CD8-positive, alpha-beta memory T cell (primary cell): Measurements from ENCODE around the gene FBN1. TPM values are rescaled to one million over a fixed set of nuclear protein-coding genes. Genes with fewer than 3 reads are reported as not detected.

ENCODE experiments used
- CTCF ChIA-PET: fragments of 350-600 bp; sonication (Branson Sonifier 250); formaldehyde crosslinking; loops from one replicate; lab custom pipeline; 2021; ENCODE audit warnings: antibody characterized with exemption; lab: Charles Lee
- POLR2A ChIA-PET: fragments of 350-600 bp; sonication (Branson Sonifier 250); formaldehyde crosslinking; loops from one replicate; lab custom pipeline; 2021; ENCODE audit warnings: antibody characterized with exemption; lab: Charles Lee
- DNase-seq, 5 donors: peaks; one replicate each; pipeline versions ENCODE4 v3.0.0 to v3.0.0-alpha.2; 2020 to 2022; ENCODE audit warnings: mixed read lengths in 1 of 5
- H3K27ac ChIP-seq: one replicate; pipeline ENCODE4 v1.7.0; 2013; ENCODE audit warnings: low read depth, mild to moderate bottlenecking, low read length, moderate library complexity
- H3K27me3 ChIP-seq: 2 replicates; pipeline ENCODE4 v1.7.0; 2013; ENCODE audit warnings: low read length, mild to moderate bottlenecking; ENCODE audit not compliant: insufficient read depth, poor library complexity, severe bottlenecking
- H3K36me3 ChIP-seq: 2 replicates; pipeline ENCODE4 v1.7.0; 2013; ENCODE audit warnings: mild to moderate bottlenecking, low read length, moderate library complexity; ENCODE audit not compliant: insufficient read depth
- H3K4me1 ChIP-seq: 2 replicates; pipeline ENCODE4 v1.7.0; 2013; ENCODE audit warnings: mild to moderate bottlenecking, low read length, moderate library complexity; ENCODE audit not compliant: insufficient read depth
- H3K4me3 ChIP-seq: 2 replicates; pipeline ENCODE4 v1.7.0; 2013; ENCODE audit warnings: mild to moderate bottlenecking, low read length
- H3K9me3 ChIP-seq: 2 replicates; pipeline ENCODE4 v1.7.0; 2013; ENCODE audit warnings: mild to moderate bottlenecking, low read length
- H3K27ac Mint-ChIP-seq, 8 donors: one replicate each; pipeline ENCODE4 v1.8.0; 2020 to 2021; ENCODE audit warnings: mixed read lengths in 8 of 8, mild to moderate bottlenecking in 6 of 8, inconsistent platforms in 3 of 8, moderate library complexity in 3 of 8
- H3K27me3 Mint-ChIP-seq, 2 donors: one replicate each; pipeline ENCODE4 v1.8.0; 2020 to 2021; ENCODE audit warnings: mixed read lengths in 2 of 2, mild to moderate bottlenecking in 1 of 2, moderate library complexity in 1 of 2
- H3K36me3 Mint-ChIP-seq, 3 donors: one replicate each; pipeline ENCODE4 v1.8.0; 2020 to 2021; ENCODE audit warnings: mixed read lengths in 3 of 3, inconsistent platforms in 1 of 3, mild to moderate bottlenecking in 1 of 3
- H3K4me1 Mint-ChIP-seq, 3 donors: one replicate each; pipeline ENCODE4 v1.8.0; 2020 to 2021; ENCODE audit warnings: mixed read lengths in 3 of 3, inconsistent platforms in 1 of 3, mild to moderate bottlenecking in 1 of 3
- H3K4me3 Mint-ChIP-seq, 7 donors: one replicate each; pipeline ENCODE4 v1.8.0; 2020 to 2021; ENCODE audit warnings: mixed read lengths in 7 of 7, mild to moderate bottlenecking in 6 of 7, moderate library complexity in 4 of 7, inconsistent platforms in 2 of 7
- H3K9me3 Mint-ChIP-seq, 5 donors: one replicate each; pipeline ENCODE4 v1.8.0; 2020 to 2022; ENCODE audit warnings: mixed read lengths in 5 of 5, mild to moderate bottlenecking in 3 of 5, moderate library complexity in 2 of 5, inconsistent platforms in 1 of 5
- polyA plus RNA-seq: library from polyadenylated mRNA; unstranded; fragments of 300-500 nt; fragmentation: Illumina TruSeq; gene quantifications from one replicate; pipeline ENCODE4 v1.2.3, GENCODE V29; 2021
- total RNA-seq, 2 experiments: library from RNA; stranded (reverse); gene quantifications; one replicate each; pipeline ENCODE4 v1.2.3, GENCODE V29; 2021

FBN1 gene
- total RNA-seq (under 1 TPM; 0.13 to 0.46 TPM), polyA plus RNA-seq (0.21 TPM)

DNA sequence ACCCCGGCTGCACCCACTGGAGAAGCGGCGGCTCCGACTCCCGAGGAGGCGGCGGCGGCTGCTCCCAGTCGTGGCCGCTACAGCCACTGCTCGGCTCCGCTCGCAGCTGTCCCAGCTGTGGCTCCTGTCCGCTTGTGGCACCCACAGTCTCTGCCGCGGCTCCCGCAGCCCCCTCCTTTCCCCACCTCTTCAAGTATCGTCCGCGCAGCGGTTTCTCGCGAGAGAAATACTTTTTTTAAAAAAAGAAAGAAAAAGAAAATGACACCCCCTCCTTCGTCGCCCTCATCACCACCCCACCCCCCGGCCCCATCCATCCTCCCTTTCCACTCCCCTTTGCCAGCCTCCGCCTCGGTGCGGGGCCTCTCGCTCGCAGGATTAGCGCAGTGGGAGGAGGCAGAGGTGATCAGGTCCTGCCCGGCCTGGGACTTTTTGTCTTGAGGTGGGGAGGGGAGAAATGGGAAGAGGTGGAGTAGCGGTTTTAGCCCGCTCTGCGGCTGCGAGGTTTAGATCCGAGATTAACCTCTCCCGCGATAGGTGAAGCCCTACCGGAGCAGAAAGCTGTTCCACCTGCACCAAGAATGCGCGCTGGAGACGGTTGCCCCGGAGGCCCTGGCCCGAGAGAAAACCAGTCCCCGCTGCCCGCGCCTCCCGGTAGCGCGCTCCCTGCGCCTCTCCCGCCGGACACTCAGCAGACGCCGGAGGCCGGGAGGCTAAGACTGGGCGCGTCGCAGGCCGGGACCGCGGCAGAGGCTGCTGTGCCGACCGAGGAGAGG is at the start of gene FBN1:
TSS of gene FBN1 (minus strand) at position 152 of the 773 bp plus-strand sequence. CDS start 940 bp downstream, outside the sequence.
- H3K27me3 ChIP-seq: peaks cover 3% of the 10 kb centered on the region
- no peak within 1 kb of the TSS for H3K27ac Mint-ChIP-seq
- H3K36me3 ChIP-seq: no peaks in the 10 kb centered on the region
- H3K4me3 Mint-ChIP-seq: peak within 1 kb of the TSS in 5 of 7 donors; percentile 12 to 82 (median 41)
- H3K4me3 ChIP-seq: no peak within 1 kb of the TSS
- peaks cover 0 to 6% (median 4%) of the 10 kb centered on the region in 3 donors for H3K4me1 Mint-ChIP-seq
- ChIA-PET POLR2A (no interaction called here), CTCF (no interaction called here)
- H3K4me1 ChIP-seq: no peaks in the 10 kb centered on the region
- H3K27ac ChIP-seq: no peak within 1 kb of the TSS
- peaks cover 2 to 36% of the 10 kb centered on the region in 2 donors for H3K27me3 Mint-ChIP-seq
- peaks cover 0 to 3% (median 0%) of the 10 kb centered on the region in 3 donors for H3K36me3 Mint-ChIP-seq
- no peak for DNase-seq
- no peaks in the 10 kb centered on the region for H3K9me3 ChIP-seq
- no peaks in the 10 kb centered on the region for H3K9me3 Mint-ChIP-seq

DNA sequence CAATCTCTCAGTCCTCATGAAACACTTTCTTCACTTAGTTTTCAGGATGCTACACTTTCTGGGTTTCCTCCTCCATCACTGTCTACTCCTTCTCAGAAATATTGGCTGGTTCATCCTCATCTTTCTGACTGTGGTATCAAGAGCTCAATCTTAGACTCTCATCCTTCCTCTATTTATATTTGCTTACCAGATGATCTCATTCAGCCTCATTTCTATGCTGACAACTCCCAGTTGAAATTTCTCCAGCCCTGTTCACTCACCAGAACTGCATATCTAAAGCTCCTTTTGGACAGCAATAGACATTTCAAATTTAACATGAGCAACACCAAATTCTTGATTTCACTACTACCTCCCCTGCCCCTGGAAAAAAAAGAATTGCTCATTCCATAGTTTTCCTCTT is 48.0 kb upstream of the FBN1 start:
- no peaks in the 10 kb centered on the region for H3K27me3 ChIP-seq
- H3K27ac ChIP-seq: no peak overlapping the region
- ChIA-PET POLR2A (no interaction called here), CTCF (no interaction called here)
- DNase-seq: no peak
- no peaks in the 10 kb centered on the region for H3K9me3 ChIP-seq
- H3K4me1 ChIP-seq: no peaks in the 10 kb centered on the region
- Mint-ChIP-seq H3K36me3 (no peaks in the 10 kb centered on the region), H3K4me3 (no peak overlapping the region), H3K9me3 (no peaks in the 10 kb centered on the region), H3K4me1 (no peaks in the 10 kb centered on the region), H3K27ac (no peak overlapping the region), H3K27me3 (no peaks in the 10 kb centered on the region)
- H3K36me3 ChIP-seq: no peaks in the 10 kb centered on the region
- H3K4me3 ChIP-seq: no peak overlapping the region

DNA sequence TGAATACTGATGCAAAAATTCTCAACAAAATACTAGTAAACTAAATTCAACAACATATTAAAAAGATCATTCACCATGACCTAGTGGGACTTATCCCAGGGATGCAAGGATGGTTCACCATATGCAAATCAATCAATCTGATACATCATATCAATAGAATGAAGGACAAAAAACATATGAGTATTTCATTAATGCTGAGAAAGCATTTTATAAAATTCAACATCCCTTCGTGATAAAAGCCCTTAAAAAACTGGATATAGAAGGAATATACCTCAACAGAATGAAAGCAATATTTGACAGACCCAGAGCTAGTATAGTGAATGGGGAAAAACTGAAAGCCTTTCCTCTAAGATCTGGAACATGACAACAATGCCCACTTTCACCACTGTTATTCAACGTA is 43.0 kb upstream of the FBN1 start:
- Mint-ChIP-seq H3K27ac (no peak overlapping the region), H3K9me3 (peaks cover 2 to 9% (median 3%) of the 10 kb centered on the region in 5 donors), H3K27me3 (peaks cover 0 to 4% of the 10 kb centered on the region in 2 donors), H3K36me3 (peaks cover 0 to 4% (median 2%) of the 10 kb centered on the region in 3 donors), H3K4me3 (no peak overlapping the region), H3K4me1 (no peaks in the 10 kb centered on the region)
- ChIA-PET POLR2A (no interaction called here), CTCF (no interaction called here)
- no peak overlapping the region for H3K27ac ChIP-seq
- no peaks in the 10 kb centered on the region for H3K9me3 ChIP-seq
- no peak for DNase-seq
- H3K27me3 ChIP-seq: no peaks in the 10 kb centered on the region
- no peak overlapping the region for H3K4me3 ChIP-seq
- H3K36me3 ChIP-seq: no peaks in the 10 kb centered on the region
- no peaks in the 10 kb centered on the region for H3K4me1 ChIP-seq

DNA sequence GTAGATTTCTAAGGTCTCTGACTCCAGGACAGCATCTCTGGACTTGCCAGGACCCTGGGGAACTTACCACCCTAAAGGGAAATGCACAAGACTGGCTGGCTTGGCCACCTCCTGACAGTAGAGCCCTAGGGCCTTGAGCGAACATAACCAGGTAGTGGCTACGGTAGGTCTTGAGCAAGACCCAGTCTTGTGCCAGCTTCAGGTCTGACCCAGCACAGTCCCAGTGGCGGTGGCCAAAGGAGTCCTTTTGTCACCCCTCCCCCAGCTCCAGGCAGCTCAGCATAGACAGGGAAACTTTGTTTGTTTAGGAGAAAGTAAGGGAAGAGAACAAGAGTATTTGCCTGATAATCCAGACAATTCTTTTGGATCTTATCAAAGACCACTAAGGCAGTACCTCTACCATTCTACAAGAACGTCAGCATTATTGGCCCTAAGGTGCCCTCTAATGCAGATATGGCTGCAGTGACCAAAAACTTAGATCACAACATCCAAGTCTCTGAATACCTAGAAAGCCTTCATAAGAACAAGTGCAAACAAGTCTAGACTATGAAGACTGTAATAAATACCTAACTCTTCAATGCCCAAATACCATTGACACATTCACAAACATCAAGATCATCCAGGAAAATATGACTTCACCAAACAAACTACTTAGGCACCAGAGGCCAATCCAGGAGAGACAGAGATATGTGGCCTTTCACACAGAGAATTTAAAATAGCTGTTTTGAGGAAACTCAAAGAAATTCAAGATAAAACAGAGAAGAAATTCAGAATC is 38.7 kb upstream of the FBN1 start:
- Histone ChIP-seq H3K27me3 (no peaks in the 10 kb centered on the region), H3K4me1 (no peaks in the 10 kb centered on the region), H3K4me3 (no peak overlapping the region), H3K9me3 (no peaks in the 10 kb centered on the region), H3K27ac (no peak overlapping the region), H3K36me3 (no peaks in the 10 kb centered on the region)
- Mint-ChIP-seq H3K27me3 (peaks cover 0 to 4% of the 10 kb centered on the region in 2 donors), H3K27ac (no peak overlapping the region), H3K9me3 (peaks cover 2 to 9% (median 4%) of the 10 kb centered on the region in 5 donors), H3K36me3 (peaks cover 0 to 8% (median 2%) of the 10 kb centered on the region in 3 donors), H3K4me1 (no peaks in the 10 kb centered on the region), H3K4me3 (no peak overlapping the region)
- ChIA-PET CTCF (no interaction called here), POLR2A (no interaction called here)
- no peak for DNase-seq

DNA sequence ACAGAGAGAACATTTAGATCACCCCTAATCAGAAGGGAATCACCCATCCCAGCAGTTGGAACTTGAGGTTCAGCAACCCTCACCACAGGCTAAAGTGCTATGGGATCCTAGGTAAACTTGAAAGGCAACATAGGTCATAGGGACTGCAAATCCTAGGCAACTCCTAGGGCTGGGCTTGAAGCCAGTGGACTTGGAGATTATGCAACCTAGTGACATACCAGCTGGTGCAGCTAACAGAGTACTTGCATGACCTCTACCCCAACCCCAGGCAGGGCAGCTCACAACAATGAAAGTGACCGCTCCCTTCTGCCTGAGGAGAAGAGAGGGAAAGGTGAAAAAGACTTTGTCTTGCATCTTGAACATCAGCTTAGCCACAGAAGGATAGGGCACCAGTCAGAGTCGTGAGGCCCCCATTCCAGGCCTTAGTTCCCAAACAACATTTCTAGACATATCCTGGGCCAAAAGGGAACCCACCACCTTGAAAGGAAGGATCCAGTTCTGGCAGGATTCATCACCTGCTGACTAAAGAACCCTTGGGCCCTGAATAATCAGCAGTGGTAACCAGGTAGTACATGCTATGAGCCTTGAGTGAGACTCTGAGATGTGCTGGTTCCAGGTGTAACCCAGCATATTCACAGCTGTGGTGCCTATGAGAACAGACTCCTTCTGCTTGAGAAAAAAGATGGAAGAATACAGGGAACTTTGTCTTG is 37.6 kb upstream of the FBN1 start:
- no peaks in the 10 kb centered on the region for H3K36me3 ChIP-seq
- no peak overlapping the region for H3K4me3 ChIP-seq
- CTCF ChIA-PET: no interaction called here
- DNase-seq: no peak
- H3K4me1 ChIP-seq: no peaks in the 10 kb centered on the region
- no peak overlapping the region for H3K4me3 Mint-ChIP-seq
- no peaks in the 10 kb centered on the region for H3K4me1 Mint-ChIP-seq
- H3K27ac ChIP-seq: no peak overlapping the region
- H3K27me3 Mint-ChIP-seq: peaks cover 0 to 4% of the 10 kb centered on the region in 2 donors
- peaks cover 0 to 8% (median 2%) of the 10 kb centered on the region in 3 donors for H3K36me3 Mint-ChIP-seq
- no peak overlapping the region for H3K27ac Mint-ChIP-seq
- POLR2A ChIA-PET: no interaction called here
- H3K9me3 Mint-ChIP-seq: peaks cover 1 to 7% (median 4%) of the 10 kb centered on the region in 5 donors
- H3K27me3 ChIP-seq: no peaks in the 10 kb centered on the region
- H3K9me3 ChIP-seq: no peaks in the 10 kb centered on the region

DNA sequence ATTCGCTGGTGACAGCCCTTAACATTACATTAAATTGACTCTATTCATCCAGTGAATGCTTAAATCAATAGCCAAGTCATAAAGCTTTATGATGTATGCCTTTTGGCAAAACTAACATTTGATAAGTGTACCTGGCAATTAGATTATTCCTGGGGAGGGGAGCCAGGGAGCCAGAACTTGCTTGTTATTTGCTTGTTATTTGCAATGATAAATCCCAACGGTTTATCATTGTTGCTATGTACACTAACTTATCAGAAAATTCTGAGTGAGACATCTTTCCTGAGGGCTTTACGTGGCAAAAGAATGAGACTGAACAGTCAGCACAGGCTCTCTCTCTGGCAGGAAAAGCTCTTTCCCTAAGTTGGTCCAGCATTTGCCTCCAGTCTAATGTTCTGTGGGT is 35.8 kb upstream of the FBN1 start:
- DNase-seq: no peak
- POLR2A ChIA-PET: no interaction called here

DNA sequence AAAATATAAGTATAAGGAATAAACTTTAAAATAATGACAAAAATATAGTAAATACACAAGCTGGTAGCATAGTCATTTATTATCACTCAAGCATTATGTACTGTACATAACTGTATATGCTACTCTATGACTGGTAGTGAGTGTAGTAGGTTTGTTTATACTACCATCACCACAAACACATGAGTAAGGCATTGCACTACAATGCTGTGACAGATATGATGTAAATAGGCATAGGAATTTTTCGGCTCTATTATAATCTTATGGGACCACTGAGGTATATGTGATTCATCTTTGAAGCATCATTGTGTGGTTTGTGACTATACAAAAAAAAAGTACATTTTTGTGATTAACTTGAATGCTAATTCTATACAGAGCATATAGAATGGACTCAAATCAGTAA is 35.3 kb upstream of the FBN1 start:
- no peaks in the 10 kb centered on the region for H3K4me1 Mint-ChIP-seq
- CTCF ChIA-PET: no interaction called here
- H3K27ac Mint-ChIP-seq: no peak overlapping the region
- Histone ChIP-seq H3K36me3 (no peaks in the 10 kb centered on the region), H3K27me3 (no peaks in the 10 kb centered on the region), H3K4me1 (no peaks in the 10 kb centered on the region), H3K27ac (no peak overlapping the region), H3K9me3 (no peaks in the 10 kb centered on the region), H3K4me3 (no peak overlapping the region)
- DNase-seq: no peak
- H3K27me3 Mint-ChIP-seq: peaks cover 0 to 4% of the 10 kb centered on the region in 2 donors
- POLR2A ChIA-PET: no interaction called here
- peaks cover 0 to 2% (median 0%) of the 10 kb centered on the region in 5 donors for H3K9me3 Mint-ChIP-seq
- H3K4me3 Mint-ChIP-seq: no peak overlapping the region
- peaks cover 0 to 8% (median 2%) of the 10 kb centered on the region in 3 donors for H3K36me3 Mint-ChIP-seq

More for the DNA sequence above, 35.8 kb upstream of the FBN1 start:
- Mint-ChIP-seq H3K27me3 (peaks cover 0 to 4% of the 10 kb centered on the region in 2 donors), H3K4me3 (no peak overlapping the region), H3K4me1 (no peaks in the 10 kb centered on the region), H3K9me3 (peaks cover 0 to 4% (median 1%) of the 10 kb centered on the region in 5 donors), H3K27ac (no peak overlapping the region), H3K36me3 (peaks cover 0 to 8% (median 2%) of the 10 kb centered on the region in 3 donors)
- CTCF ChIA-PET: no interaction called here
- Histone ChIP-seq H3K4me1 (no peaks in the 10 kb centered on the region), H3K36me3 (no peaks in the 10 kb centered on the region), H3K4me3 (no peak overlapping the region), H3K27ac (no peak overlapping the region), H3K9me3 (no peaks in the 10 kb centered on the region), H3K27me3 (no peaks in the 10 kb centered on the region)
